H9 (cell line): Measurements from ENCODE around the gene TACR1. TPM values are rescaled to one million over a fixed set of nuclear protein-coding genes. Genes with fewer than 3 reads are reported as not detected.

Source experiments
- DNase-seq: peaks from one replicate; pipeline ENCODE4 v3.0.0-alpha.2; 2017
- H2AFZ ChIP-seq: one replicate; pipeline ENCODE4 v1.6.1; 2013; ENCODE audit warnings: mild to moderate bottlenecking, low read length, control low read depth, moderate library complexity
- H2AK5ac ChIP-seq: 2 replicates; pipeline ENCODE4 v1.6.1; 2013; ENCODE audit warnings: low read length, control low read depth, mixed read lengths; ENCODE audit not compliant: insufficient read length
- H2BK120ac ChIP-seq: one replicate; pipeline ENCODE4 v1.6.1; 2013; ENCODE audit warnings: low read depth, mild to moderate bottlenecking, low read length, control low read depth, inconsistent platforms; ENCODE audit not compliant: poor library complexity, severe bottlenecking
- H2BK12ac ChIP-seq: 2 replicates; pipeline ENCODE4 v1.6.1; 2013; ENCODE audit warnings: low read length, control low read depth, mixed read lengths, low read depth; ENCODE audit not compliant: insufficient read length
- H2BK15ac ChIP-seq: 2 replicates; pipeline ENCODE4 v1.6.1; 2013; ENCODE audit warnings: low read depth, low read length, control low read depth
- H2BK20ac ChIP-seq: one replicate; pipeline ENCODE4 v1.6.1; 2013; ENCODE audit warnings: low read depth, mild to moderate bottlenecking, low read length, control low read depth, inconsistent platforms; ENCODE audit not compliant: poor library complexity, severe bottlenecking
- H2BK5ac ChIP-seq: 2 replicates; pipeline ENCODE4 v1.6.1; 2013; ENCODE audit warnings: low read length, control low read depth, mixed read lengths; ENCODE audit not compliant: insufficient read length
- H3K14ac ChIP-seq: 2 replicates; pipeline ENCODE4 v1.6.1; 2013; ENCODE audit warnings: low read length, control low read depth; ENCODE audit not compliant: insufficient read depth
- H3K18ac ChIP-seq: 2 replicates; pipeline ENCODE4 v1.6.1; 2013; ENCODE audit warnings: low read depth, mild to moderate bottlenecking, mixed read lengths, low read length, control low read depth; ENCODE audit not compliant: insufficient read length
- H3K23ac ChIP-seq: 2 replicates; pipeline ENCODE4 v1.6.1; 2013; ENCODE audit warnings: low read length, control low read depth, mixed read lengths, low read depth; ENCODE audit not compliant: insufficient read length
- H3K23me2 ChIP-seq: 2 replicates; pipeline ENCODE4 v1.6.1; 2013; ENCODE audit warnings: low read depth, mild to moderate bottlenecking, mixed read lengths, low read length, control low read depth; ENCODE audit not compliant: insufficient read length, poor library complexity, severe bottlenecking
- H3K27ac ChIP-seq: 2 replicates; pipeline ENCODE4 v1.5.1; 2013; ENCODE audit warnings: low read length, control low read depth, mixed read lengths, low read depth; ENCODE audit not compliant: insufficient read length
- H3K27me3 ChIP-seq: 2 replicates; pipeline ENCODE4 v1.6.1; 2013; ENCODE audit warnings: low read length, control low read depth, inconsistent platforms; ENCODE audit not compliant: insufficient read depth
- H3K4ac ChIP-seq: 2 replicates; pipeline ENCODE4 v1.6.1; 2013; ENCODE audit warnings: low read depth, mild to moderate bottlenecking, control low read depth, inconsistent platforms, low read length, moderate library complexity
- H3K4me1 ChIP-seq: 2 replicates; pipeline ENCODE4 v1.6.1; 2013; ENCODE audit warnings: low read length, control low read depth, inconsistent platforms; ENCODE audit not compliant: insufficient read depth
- H3K4me2 ChIP-seq: 2 replicates; pipeline ENCODE4 v1.6.1; 2013; ENCODE audit warnings: low read length, control low read depth, mixed read lengths; ENCODE audit not compliant: insufficient read length, insufficient read depth
- H3K56ac ChIP-seq: 2 replicates; pipeline ENCODE4 v1.6.1; 2013; ENCODE audit warnings: low read depth, mild to moderate bottlenecking, mixed read lengths, low read length, control low read depth; ENCODE audit not compliant: insufficient read length
- H3K79me1 ChIP-seq: 2 replicates; pipeline ENCODE4 v1.6.1; 2013; ENCODE audit warnings: low read depth, mild to moderate bottlenecking, moderate library complexity, low read length, control low read depth, inconsistent platforms; ENCODE audit not compliant: insufficient read depth, poor library complexity, severe bottlenecking
- H3K79me2 ChIP-seq: 2 replicates; pipeline ENCODE4 v1.6.1; 2013; ENCODE audit warnings: low read length, control low read depth, inconsistent platforms; ENCODE audit not compliant: insufficient read depth
- H3K9ac ChIP-seq: 2 replicates; pipeline ENCODE4 v1.6.1; 2013; ENCODE audit warnings: low read length, control low read depth, mixed read lengths; ENCODE audit not compliant: insufficient read length; ENCODE audit errors: extremely low read depth
- H3K9me3 ChIP-seq: one replicate; pipeline ENCODE4 v1.6.1; 2013; ENCODE audit warnings: low read depth, low read length, inconsistent platforms; ENCODE audit not compliant: control insufficient read depth
- H3T11ph ChIP-seq: one replicate; pipeline ENCODE4 v1.6.1; 2013; ENCODE audit warnings: mild to moderate bottlenecking, low read length, control low read depth, inconsistent platforms
- H4K20me1 ChIP-seq: one replicate; pipeline ENCODE4 v1.6.1; 2013; ENCODE audit not compliant: control insufficient read depth, insufficient read length, insufficient read depth
- H4K5ac ChIP-seq: 2 replicates; pipeline ENCODE4 v1.6.1; 2013; ENCODE audit warnings: low read depth, mild to moderate bottlenecking, mixed read lengths, low read length, control low read depth; ENCODE audit not compliant: insufficient read length
- H4K8ac ChIP-seq: replicated peaks from 2 replicates; pipeline ENCODE4 v1.6.1; 2013; ENCODE audit warnings: low read length, control low read depth, mixed read lengths, low read depth; ENCODE audit not compliant: insufficient read length
- H4K91ac ChIP-seq: 2 replicates; pipeline ENCODE4 v1.6.1; 2013; ENCODE audit warnings: low read depth, mild to moderate bottlenecking, moderate library complexity, mixed read lengths, low read length, control low read depth; ENCODE audit not compliant: insufficient read length
- H3K27ac Mint-ChIP-seq, 3 experiments: 2 replicates in 2 of 3; 3 replicates in 1 of 3; pipeline ENCODE4 v1.8.0; 2020 to 2021; ENCODE audit warnings: mixed read lengths in 3 of 3, mild to moderate bottlenecking in 1 of 3, moderate library complexity in 1 of 3
- H3K27me3 Mint-ChIP-seq: 2 replicates; pipeline ENCODE4 v1.8.0; 2021; ENCODE audit warnings: low read depth, mild to moderate bottlenecking, moderate library complexity, mixed read lengths
- H3K36me3 Mint-ChIP-seq, 3 experiments: 2 replicates in 2 of 3; 3 replicates in 1 of 3; pipeline ENCODE4 v1.8.0; 2020 to 2021; ENCODE audit warnings: low read depth in 3 of 3, mixed read lengths in 3 of 3; ENCODE audit not compliant: insufficient read depth in 1 of 3
- H3K4me1 Mint-ChIP-seq, 2 experiments: 2 replicates each; pipeline ENCODE4 v1.8.0; 2020; ENCODE audit warnings: mixed read lengths in 2 of 2
- H3K4me3 Mint-ChIP-seq, 2 experiments: 2 replicates in 1 of 2; 3 replicates in 1 of 2; pipeline ENCODE4 v1.8.0; 2020 to 2021; ENCODE audit warnings: mild to moderate bottlenecking in 2 of 2, mixed read lengths in 2 of 2, moderate library complexity in 1 of 2
- H3K9me3 Mint-ChIP-seq, 2 experiments: 2 replicates in 1 of 2; 3 replicates in 1 of 2; pipeline ENCODE4 v1.8.0; 2020; ENCODE audit warnings: mild to moderate bottlenecking in 2 of 2, mixed read lengths in 2 of 2, moderate library complexity in 1 of 2
- WGBS: extraction: QIAGEN DNeasy Blood & Tissue Kit; methylation state at CpG from one replicate; pipeline ENCODE4 v1.1.7; 2013; ENCODE audit warnings: missing lambda C conversion rate, low lambda C conversion rate, mixed read lengths; ENCODE audit not compliant: insufficient read length; ENCODE audit errors: extremely low coverage; 5-methylcytosine and 5-hydroxymethylcytosine counted together
- total RNA-seq: library from RNA; stranded (reverse); gene quantifications from 2 replicates; pipeline ENCODE4 v1.2.1, GENCODE V29; 2021
- TF ChIP-seq, protein P1 (sequence below): fragments of 200-600 bp; sonication (generic); conservative IDR thresholded peaks from 3 replicates; pipeline ENCODE4 v1.8.0; 2021; ENCODE audit warnings: antibody characterized with exemption, mild to moderate bottlenecking

Gene TACR1
- total RNA-seq, 1 experiment from 2014 or later = 1.4 TPM

DNA sequence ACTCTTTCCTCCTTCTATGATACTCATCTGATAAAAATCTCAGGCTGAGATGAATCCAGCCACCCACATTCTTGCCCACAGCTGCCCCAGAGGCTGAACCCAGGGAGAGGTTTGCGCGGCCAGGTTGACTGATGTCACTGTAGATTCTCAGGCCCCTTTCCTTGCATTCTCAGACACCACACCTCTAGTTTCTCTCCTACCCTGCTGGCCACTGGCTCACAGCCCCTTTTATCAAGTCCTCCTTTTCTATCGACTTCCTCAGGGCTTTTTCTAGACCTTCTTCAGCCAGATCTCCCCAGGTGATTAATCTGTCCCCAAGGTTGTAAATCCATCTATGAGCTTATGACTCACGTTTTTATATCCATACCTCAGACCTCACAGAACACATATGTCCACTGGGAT lies 99.8 kb downstream of the TACR1 start:
- no CpG with 5 or more reads among the region's 4 CpGs for WGBS
- H3K79me1 ChIP-seq = no peaks in the 10 kb centered on the region
- no peak overlapping the region for H2BK20ac ChIP-seq
- no peaks in the 10 kb centered on the region for H3K79me2 ChIP-seq
- no peak overlapping the region for H3K56ac ChIP-seq
- Mint-ChIP-seq H3K36me3 (peaks cover 3 to 5% (median 4%) of the 10 kb centered on the region in 3 experiments), H3K27ac (no peak overlapping the region), H3K4me1 (peaks cover 6 to 8% of the 10 kb centered on the region in 2 experiments), H3K27me3 (peaks cover 2% of the 10 kb centered on the region), H3K4me3 (no peak overlapping the region), H3K9me3 (peaks cover 5 to 7% of the 10 kb centered on the region in 2 experiments)
- no peak overlapping the region for H3K18ac ChIP-seq
- no peak overlapping the region for H3K27ac ChIP-seq
- no peak overlapping the region for H4K8ac ChIP-seq
- DNase-seq = no peak
- no peak overlapping the region for H3K4me2 ChIP-seq
- no peak overlapping the region for H4K5ac ChIP-seq
- H3K23me2 ChIP-seq = no peaks in the 10 kb centered on the region
- H3T11ph ChIP-seq = no peak overlapping the region
- no peak overlapping the region for H2BK5ac ChIP-seq
- H2AK5ac ChIP-seq = no peak overlapping the region
- no peak overlapping the region for H3K23ac ChIP-seq
- H3K27me3 ChIP-seq = no peaks in the 10 kb centered on the region
- H2BK15ac ChIP-seq = no peak overlapping the region
- TF ChIP-seq, protein P1, sequence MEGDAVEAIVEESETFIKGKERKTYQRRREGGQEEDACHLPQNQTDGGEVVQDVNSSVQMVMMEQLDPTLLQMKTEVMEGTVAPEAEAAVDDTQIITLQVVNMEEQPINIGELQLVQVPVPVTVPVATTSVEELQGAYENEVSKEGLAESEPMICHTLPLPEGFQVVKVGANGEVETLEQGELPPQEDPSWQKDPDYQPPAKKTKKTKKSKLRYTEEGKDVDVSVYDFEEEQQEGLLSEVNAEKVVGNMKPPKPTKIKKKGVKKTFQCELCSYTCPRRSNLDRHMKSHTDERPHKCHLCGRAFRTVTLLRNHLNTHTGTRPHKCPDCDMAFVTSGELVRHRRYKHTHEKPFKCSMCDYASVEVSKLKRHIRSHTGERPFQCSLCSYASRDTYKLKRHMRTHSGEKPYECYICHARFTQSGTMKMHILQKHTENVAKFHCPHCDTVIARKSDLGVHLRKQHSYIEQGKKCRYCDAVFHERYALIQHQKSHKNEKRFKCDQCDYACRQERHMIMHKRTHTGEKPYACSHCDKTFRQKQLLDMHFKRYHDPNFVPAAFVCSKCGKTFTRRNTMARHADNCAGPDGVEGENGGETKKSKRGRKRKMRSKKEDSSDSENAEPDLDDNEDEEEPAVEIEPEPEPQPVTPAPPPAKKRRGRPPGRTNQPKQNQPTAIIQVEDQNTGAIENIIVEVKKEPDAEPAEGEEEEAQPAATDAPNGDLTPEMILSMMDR = no peak
- H3K9ac ChIP-seq = no peak overlapping the region
- H3K14ac ChIP-seq = no peak overlapping the region
- no peak overlapping the region for H2AFZ ChIP-seq
- H4K91ac ChIP-seq = no peak overlapping the region
- no peaks in the 10 kb centered on the region for H3K9me3 ChIP-seq
- H3K4me1 ChIP-seq = peaks cover 3% of the 10 kb centered on the region; the same call in 1 of the 2 replicates
- H2BK120ac ChIP-seq = no peak overlapping the region
- no peaks in the 10 kb centered on the region for H4K20me1 ChIP-seq
- no peak overlapping the region for H2BK12ac ChIP-seq
- no peak overlapping the region for H3K4ac ChIP-seq
